Measurements from ENCODE around the gene RNASET2. TPM values are rescaled to one million over a fixed set of nuclear protein-coding genes. Genes with fewer than 3 reads are reported as not detected.

RNASET2 gene
- total RNA-seq, 4 donors from 2014 or later, result 121 to 191 (median 176) TPM

- in situ Hi-C loops (cut with MboI; ENCODE audit: low pct_ligation_motif_present in 1 of 4, low pct_unique_long_range_greater_than_20kb in 1 of 4, low sequenced_read_pairs in 3 of 4), result no loop called here
- Histone ChIP-seq H3K36me3 (no peaks in the 10 kb centered on the region), H3K4me3 (no peak overlapping the region), H3K27ac (no peak overlapping the region), H3K4me1 (no peaks in the 10 kb centered on the region), H3K9me3 (no peaks in the 10 kb centered on the region), H3K27me3 (no peaks in the 10 kb centered on the region)
- WGBS, 2 donors (ENCODE audit: low coverage in 1 of 2), result 96 to 100% methylated on average over 1 of the region's 1 CpG
- intact Hi-C loops (cut with DNase I; ENCODE audit: low total_unique reads), result no loop called here
- DNase-seq, result no peak
- TF ChIP-seq POLR2A (IDR thresholded peaks at IDR 0.05), result no peak
- no peak for TF ChIP-seq POLR2AphosphoS5 (IDR thresholded peaks at IDR 0.05)
- TF ChIP-seq, protein P1, sequence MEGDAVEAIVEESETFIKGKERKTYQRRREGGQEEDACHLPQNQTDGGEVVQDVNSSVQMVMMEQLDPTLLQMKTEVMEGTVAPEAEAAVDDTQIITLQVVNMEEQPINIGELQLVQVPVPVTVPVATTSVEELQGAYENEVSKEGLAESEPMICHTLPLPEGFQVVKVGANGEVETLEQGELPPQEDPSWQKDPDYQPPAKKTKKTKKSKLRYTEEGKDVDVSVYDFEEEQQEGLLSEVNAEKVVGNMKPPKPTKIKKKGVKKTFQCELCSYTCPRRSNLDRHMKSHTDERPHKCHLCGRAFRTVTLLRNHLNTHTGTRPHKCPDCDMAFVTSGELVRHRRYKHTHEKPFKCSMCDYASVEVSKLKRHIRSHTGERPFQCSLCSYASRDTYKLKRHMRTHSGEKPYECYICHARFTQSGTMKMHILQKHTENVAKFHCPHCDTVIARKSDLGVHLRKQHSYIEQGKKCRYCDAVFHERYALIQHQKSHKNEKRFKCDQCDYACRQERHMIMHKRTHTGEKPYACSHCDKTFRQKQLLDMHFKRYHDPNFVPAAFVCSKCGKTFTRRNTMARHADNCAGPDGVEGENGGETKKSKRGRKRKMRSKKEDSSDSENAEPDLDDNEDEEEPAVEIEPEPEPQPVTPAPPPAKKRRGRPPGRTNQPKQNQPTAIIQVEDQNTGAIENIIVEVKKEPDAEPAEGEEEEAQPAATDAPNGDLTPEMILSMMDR (IDR thresholded peaks at IDR 0.05), result no peak
- no peak for TF ChIP-seq EP300 (IDR thresholded peaks at IDR 0.05; ENCODE audit: low read depth)
Measured at GRCh38 chr6:166879594-166879993, 76.8 kb downstream of the RNASET2 start.

Small RNA genes lying within 50 kb of the gene (small RNA-seq; reads per million reads assigned to genes)
- gene MIR3939, result 0 reads per million in 4 donors

Other genes starting within 250 kb of the RNASET2 start
- 10 to 100 TPM in 2 of 4 donors, 1 to 10 TPM in 2; 3.6 to 31.0 (median 14.3) TPM for gene CEP43, start 42.8 kb upstream of the RNASET2 start, total RNA-seq
- 1 to 10 TPM in 1 of 4 donors, not detected in 3; 1.3 TPM for gene CCR6, start 166.5 kb upstream of the RNASET2 start, total RNA-seq
- gene GPR31, start 201.4 kb upstream of the RNASET2 start, total RNA-seq, result not detected